HepG2 (cell line): ENCODE results near the gene UBC. TPM values are rescaled to one million over a fixed set of nuclear protein-coding genes. Genes with fewer than 3 reads are reported as not detected.

Experiments used
- ATAC-seq: fragments of 200-7000 bp; cut with Tn5 transposase; 3 replicates; pipeline ENCODE4 v1.9.1; 2020; ENCODE audit warnings: mild to moderate bottlenecking, moderate library complexity
- BruUV-seq: library from RNA; stranded (reverse); fragments of 400-500 nt; replicated peaks from 2 replicates; lab custom pipeline; 2021; lab: Mats Ljungman, UMichigan
- CTCF ChIA-PET: fragments of 300-600 bp; formaldehyde crosslinking; extraction: SDS; loops from one replicate; lab custom pipeline; 2021; ENCODE audit warnings: low total read pairs, inconsistent platforms, low intra/inter-chr PET ratio; lab: Yijun Ruan, JAX
- POLR2A ChIA-PET: fragments of 350-600 bp; sonication (Branson Sonifier 250); formaldehyde crosslinking; loops from one replicate; lab custom pipeline; 2020; ENCODE audit warnings: antibody characterized with exemption, inconsistent platforms; lab: Yijun Ruan, JAX
- DNase-seq: peaks from one replicate; pipeline ENCODE4 v3.0.0-alpha.2; 2015; ENCODE audit warnings: low spot score
- FAIRE-seq: peaks from 3 replicates; lab custom pipeline; 2011; peaks lifted over from hg19 to GRCh38; lab: Jason Lieb, UNC
- H2AFZ ChIP-seq: one replicate; pipeline ENCODE4 v1.6.1; 2011; ENCODE audit warnings: low read length, inconsistent platforms
- H3K27ac ChIP-seq: fragments of 300-600 bp; 3 replicates; pipeline ENCODE4 v1.8.0; 2011; ENCODE audit warnings: mixed run types, mild to moderate bottlenecking, mixed read lengths, low read length, inconsistent platforms; ENCODE audit not compliant: insufficient read depth; ENCODE audit errors: extremely low read length
- H3K27me3 ChIP-seq, 2 experiments: fragments of 200-600 bp in 1 of 2; 2 replicates in 1 of 2; 3 replicates in 1 of 2; pipeline versions ENCODE4 v1.6.0 to v1.8.0; 2011; ENCODE audit warnings: low read length in 2 of 2, mild to moderate bottlenecking in 2 of 2, moderate library complexity in 2 of 2, inconsistent platforms in 1 of 2; ENCODE audit not compliant: insufficient read depth in 2 of 2, control insufficient read depth in 1 of 2
- H3K36me3 ChIP-seq, 2 experiments: fragments of 200-600 bp in 1 of 2; replicated peaks in 1 of 2; 2 replicates in 1 of 2; 3 replicates in 1 of 2; pipeline versions ENCODE4 v1.5.1 to v1.8.0; 2011; ENCODE audit warnings: low read length in 2 of 2, inconsistent platforms in 1 of 2; ENCODE audit not compliant: insufficient read depth in 2 of 2, control insufficient read depth in 1 of 2
- H3K4me1 ChIP-seq: 2 replicates; pipeline ENCODE4 v1.5.1; 2012; ENCODE audit warnings: low read length, inconsistent platforms; ENCODE audit not compliant: insufficient read depth
- H3K4me2 ChIP-seq: 2 replicates; pipeline ENCODE4 v1.6.0; 2011; ENCODE audit warnings: low read depth, low read length, inconsistent platforms
- H3K4me3 ChIP-seq, 3 experiments: fragments of 200-600 bp in 1 of 3; sonication (generic), shearing (Covaris generic) in 1 of 3; replicated peaks in 1 of 3; 2 replicates each; pipeline ENCODE4 v1.5.1; 2011 to 2016; ENCODE audit warnings: low read length in 3 of 3, inconsistent platforms in 2 of 3, low read depth in 2 of 3, mild to moderate bottlenecking in 2 of 3, control low read depth in 1 of 3, mixed read lengths in 1 of 3; ENCODE audit not compliant: insufficient read depth in 1 of 3
- H3K79me2 ChIP-seq: one replicate; pipeline ENCODE4 v1.6.1; 2011; ENCODE audit warnings: low read length, inconsistent platforms; ENCODE audit not compliant: insufficient read depth
- H3K9ac ChIP-seq: 2 replicates; pipeline ENCODE4 v1.6.0; 2011; ENCODE audit warnings: mild to moderate bottlenecking, low read depth, low read length, inconsistent platforms; ENCODE audit not compliant: insufficient read depth
- H3K9me3 ChIP-seq: 2 replicates; pipeline ENCODE4 v1.5.1; 2012; ENCODE audit warnings: mild to moderate bottlenecking, low read length
- H4K20me1 ChIP-seq: 2 replicates; pipeline ENCODE4 v1.6.0; 2011; ENCODE audit warnings: inconsistent platforms, mild to moderate bottlenecking, low read length, moderate library complexity; ENCODE audit not compliant: insufficient read depth
- AGO1 ChIP-seq: fragments of 200-400 bp; formaldehyde crosslinking; IDR thresholded peaks from 2 replicates; pipeline ENCODE4 v1.6.1; 2017; ENCODE audit warnings: mild to moderate bottlenecking, low read depth, low read length, moderate library complexity; ENCODE audit not compliant: poor library complexity, severe bottlenecking
- ARID3A ChIP-seq: IDR thresholded peaks from 2 replicates; pipeline ENCODE4 v1.6.1; 2012; ENCODE audit warnings: low read depth, low read length, improper control_type of control experiment
- CREB1 ChIP-seq, 2 experiments: fragments of 450-650 bp in 1 of 2; IDR thresholded peaks; 2 replicates each; pipeline ENCODE4 v1.6.1; 2016 to 2017; ENCODE audit warnings: control low read depth in 1 of 2, mild to moderate bottlenecking in 1 of 2, missing compliant biosample characterization in 1 of 2, missing genetic modification characterization in 1 of 2
- DBP ChIP-seq: sonication (generic); formaldehyde crosslinking; IDR thresholded peaks from 2 replicates; pipeline ENCODE4 v1.4.0; 2020; ENCODE audit warnings: missing genetic modification reagents; ENCODE audit errors: not compliant biosample characterization
- KLF11 ChIP-seq: IDR thresholded peaks from 2 replicates; pipeline ENCODE4 v1.6.1; 2016; ENCODE audit warnings: missing compliant biosample characterization
- NR2F2 ChIP-seq: IDR thresholded peaks from 2 replicates; pipeline ENCODE4 v1.6.1; 2012; ENCODE audit warnings: low read depth, inconsistent platforms, borderline replicate concordance
- POLR2AphosphoS5 ChIP-seq: IDR thresholded peaks from 2 replicates; pipeline ENCODE4 v1.6.1; 2012; ENCODE audit warnings: low read depth, low read length
- RAD21 ChIP-seq: fragments of 450-650 bp; formaldehyde crosslinking; IDR thresholded peaks from 2 replicates; pipeline ENCODE4 v1.5.0; 2020; ENCODE audit warnings: mild to moderate bottlenecking
- SAP130 ChIP-seq: IDR thresholded peaks from 2 replicates; pipeline ENCODE4 v1.6.1; 2016; ENCODE audit warnings: low read depth
- SSRP1 ChIP-seq: IDR thresholded peaks from 2 replicates; pipeline ENCODE4 v1.6.1; 2016; ENCODE audit warnings: control low read depth
- YEATS4 ChIP-seq: sonication (generic); formaldehyde crosslinking; IDR thresholded peaks from 2 replicates; pipeline ENCODE4 v1.4.0; 2020; ENCODE audit warnings: missing genetic modification reagents, borderline replicate concordance
- ZBTB42 ChIP-seq: sonication (generic); formaldehyde crosslinking; IDR thresholded peaks from 2 replicates; pipeline ENCODE4 v1.5.0; 2020; ENCODE audit warnings: mild to moderate bottlenecking, missing genetic modification reagents
- ZFP36L1 ChIP-seq: sonication (generic); formaldehyde crosslinking; IDR thresholded peaks from 2 replicates; pipeline ENCODE4 v1.8.0; 2022; ENCODE audit warnings: mild to moderate bottlenecking, missing genetic modification reagents, moderate library complexity
- ZNF264 ChIP-seq: sonication (generic); formaldehyde crosslinking; IDR thresholded peaks from 2 replicates; pipeline ENCODE4 v1.4.0; 2020; ENCODE audit warnings: missing genetic modification reagents
- ZNF281 ChIP-seq: sonication (generic); formaldehyde crosslinking; IDR thresholded peaks from 2 replicates; pipeline ENCODE4 v1.4.0; 2020; ENCODE audit warnings: missing genetic modification reagents, borderline replicate concordance
- ZNF3 ChIP-seq: IDR thresholded peaks from 2 replicates; pipeline ENCODE4 v1.7.0; 2017; ENCODE audit warnings: inconsistent platforms
- ZNF543 ChIP-seq: sonication (generic); formaldehyde crosslinking; IDR thresholded peaks from 2 replicates; pipeline ENCODE4 v1.4.0; 2020; ENCODE audit warnings: mild to moderate bottlenecking, missing genetic modification reagents
- ZNF841 ChIP-seq: sonication (generic); formaldehyde crosslinking; IDR thresholded peaks from 2 replicates; pipeline ENCODE4 v1.8.1; 2023; ENCODE audit warnings: missing genetic modification reagents, borderline replicate concordance
- WGBS: methylation state at CpG from one replicate; pipeline ENCODE4 v1.1.6; 2017; ENCODE audit warnings: low lambda C conversion rate; 5-methylcytosine and 5-hydroxymethylcytosine counted together
- in situ Hi-C: cut with HindIII; loops from 2 replicates; pipeline ENCODE4 v1.10.0; 2017; ENCODE audit warnings: low pct_unique_long_range_greater_than_20kb; ENCODE audit not compliant: extremely low pct_ligation_motif_present
- intact Hi-C: fragments of 100-400 bp; cut with micrococcal nuclease; formaldehyde crosslinking; loops from one replicate; pipeline ENCODE4 v1.10.0; 2022; ENCODE audit not compliant: unreplicated experiment
- polyA plus RNA-seq, 8 experiments: library from polyadenylated mRNA; depleted of rRNA in 3 of 8; stranded (reverse) in 7 of 8; unstranded in 1 of 8; fragments of >200 nt; fragmentation: Illumina TruSeq in 4 of 8; extraction: Trizol in 4 of 8; gene quantifications; 2 replicates each; pipeline versions ENCODE4 v1.2.1 to v1.2.3, GENCODE V29; 2011 to 2016; ENCODE audit warnings: low read depth in 4 of 8, missing spikeins in 1 of 8, mixed read lengths in 1 of 8; ENCODE audit not compliant: insufficient read depth in 1 of 8
- total RNA-seq, 5 experiments: library from RNA; depleted of rRNA; stranded (reverse); fragments of >200 nt; fragmentation: Illumina TruSeq; extraction: Trizol; gene quantifications; 2 replicates each; pipeline ENCODE4 v1.2.3, GENCODE V29; 2016; ENCODE audit warnings: low read depth in 1 of 5

UBC gene
- total and polyA plus RNA-seq, 2 of the 13 experiments (the other 11 are each of a cell fraction or from before 2014, with no cell fraction given) = 805 to 1,432 TPM

GRCh38 chr12:124909831-124910560 is 4.5 kb downstream of the UBC start:
- Histone ChIP-seq H4K20me1 (peaks cover 42% of the 10 kb centered on the region), H3K79me2 (peaks cover 48% of the 10 kb centered on the region), H3K4me3 (peak overlapping the region in 1 of 3 experiments; percentile 43; a peak in 3 of 6 replicates), H3K9ac (no peak overlapping the region), H2AFZ (no peak overlapping the region), H3K36me3 (peaks cover 4 to 26% of the 10 kb centered on the region in 2 experiments), H3K4me2 (peak overlapping the region; percentile 81), H3K9me3 (no peaks in the 10 kb centered on the region), H3K4me1 (peaks cover 44% of the 10 kb centered on the region), H3K27ac (peak overlapping the region; percentile 14), H3K27me3 (no peaks in the 10 kb centered on the region; a peak in 1 of 5 replicates)
- WGBS = 29% methylated on average over 8 of the region's 8 CpGs
- FAIRE-seq (no peak), ATAC-seq (peak; percentile 26), DNase-seq (no peak)
- ChIA-PET CTCF (no interaction called here), POLR2A (interaction anchor here (0.8 to 6.8 kb wide), 11 partner anchors 8 to 81 kb away, joined by 3 to 64 read pairs (median 5); no protein-coding TSS in a partner anchor)
- no TSS peak for BruUV-seq
- in situ Hi-C loops = no loop called here
- intact Hi-C loops = loop anchor here (5.0 kb wide), 2 partner anchors 88 to 133 kb away; no protein-coding TSS in a partner anchor
- TF ChIP-seq POLR2AphosphoS5 = peak; percentile 72
- peak; percentile 55 for TF ChIP-seq AGO1
- no peak for TF ChIP-seq ZNF3
- TF ChIP-seq ZFP36L1 (CRISPR knock-in tag) = 0 out of 2 replicates have a peak, but pooled peaks have one; percentile 20
- peak; percentile 40; the same call in 1 of the 2 replicates for TF ChIP-seq SSRP1
- 0 out of 2 replicates have a peak, but pooled peaks have one; percentile 10 for TF ChIP-seq ARID3A
- 0 out of 2 replicates have a peak, but pooled peaks have one; percentile 10 for TF ChIP-seq ZNF281 (CRISPR knock-in tag)
- TF ChIP-seq ZBTB42 (CRISPR knock-in tag) = 0 out of 2 replicates have a peak, but pooled peaks have one; percentile 31
- peak; percentile 4; the same call in 1 of the 2 replicates for TF ChIP-seq RAD21 (CRISPR knock-in tag)
- 0 out of 2 replicates have a peak, but pooled peaks have one; percentile 11 for TF ChIP-seq KLF11 (CRISPR knock-in tag)
- TF ChIP-seq DBP = no peak
- TF ChIP-seq NR2F2 = peak; percentile 19; the same call in 1 of the 2 replicates
- TF ChIP-seq ZNF264 (CRISPR knock-in tag) = 0 out of 2 replicates have a peak, but pooled peaks have one; percentile 15
- 0 out of 2 replicates have a peak, but pooled peaks have one; percentile 17 for TF ChIP-seq ZNF841 (CRISPR knock-in tag)
- TF ChIP-seq YEATS4 (CRISPR knock-in tag) = peak; percentile 14; the same call in 1 of the 2 replicates
- TF ChIP-seq CREB1 (IDR thresholded peaks at IDR 0.05) = no peak
- 0 out of 2 replicates have a peak, but pooled peaks have one; percentile 38 for TF ChIP-seq CREB1 (CRISPR knock-in tag; IDR thresholded peaks at IDR 0.05)
- TF ChIP-seq SAP130 = peak; percentile 30; the same call in 1 of the 2 replicates
- no peak; the same call in 1 of the 2 replicates for TF ChIP-seq ZNF543
